Endothelial cell (in vitro differentiated cells): ENCODE results near the gene CPZ. TPM values are rescaled to one million over a fixed set of nuclear protein-coding genes. Genes with fewer than 3 reads are reported as not detected.

Source experiments
- DNase-seq: peaks from one replicate; pipeline ENCODE4 v3.0.0; 2021; ENCODE audit warnings: low spot score
- H3K27ac Mint-ChIP-seq: one replicate; pipeline ENCODE4 v1.8.0; 2021; ENCODE audit warnings: mixed read lengths, inconsistent platforms; ENCODE audit not compliant: unreplicated experiment
- H3K27me3 Mint-ChIP-seq: one replicate; pipeline ENCODE4 v1.8.0; 2021; ENCODE audit warnings: mild to moderate bottlenecking, moderate library complexity, mixed read lengths, inconsistent platforms; ENCODE audit not compliant: unreplicated experiment
- H3K36me3 Mint-ChIP-seq: one replicate; pipeline ENCODE4 v1.8.0; 2021; ENCODE audit warnings: mild to moderate bottlenecking, low read depth, mixed read lengths, inconsistent platforms; ENCODE audit not compliant: unreplicated experiment
- H3K4me1 Mint-ChIP-seq: one replicate; pipeline ENCODE4 v1.8.0; 2021; ENCODE audit warnings: mild to moderate bottlenecking, mixed read lengths, inconsistent platforms; ENCODE audit not compliant: unreplicated experiment
- H3K4me3 Mint-ChIP-seq: one replicate; pipeline ENCODE4 v1.8.0; 2021; ENCODE audit warnings: mild to moderate bottlenecking, mixed read lengths, inconsistent platforms; ENCODE audit not compliant: unreplicated experiment
- H3K9me3 Mint-ChIP-seq: one replicate; pipeline ENCODE4 v1.8.0; 2021; ENCODE audit warnings: mixed read lengths, inconsistent platforms; ENCODE audit not compliant: unreplicated experiment
- CTCF ChIP-seq: fragments of 200-600 bp; sonication (generic); IDR thresholded peaks from one replicate; pipeline ENCODE4 v1.5.0; 2021; ENCODE audit warnings: antibody characterized with exemption; ENCODE audit not compliant: unreplicated experiment
- total RNA-seq: library from RNA; stranded (reverse); fragmentation: NEBNext Ultra II Directional; extraction: Animal tissue kit (Norgen Biotek cat#: 25700); gene quantifications from one replicate; pipeline ENCODE4 v1.2.1, GENCODE V29; 2021; ENCODE audit not compliant: unreplicated experiment

The CPZ gene
- total RNA-seq, 1 donor from 2014 or later, result 0.90 TPM

- TF ChIP-seq CTCF, result no peak
- Mint-ChIP-seq H3K4me1 (peaks cover 7% of the 10 kb centered on the region), H3K9me3 (no peaks in the 10 kb centered on the region), H3K36me3 (peaks cover 3% of the 10 kb centered on the region), H3K27me3 (peaks cover 10% of the 10 kb centered on the region), H3K4me3 (no peak overlapping the region), H3K27ac (no peak overlapping the region)
- DNase-seq, result no peak
Measured at GRCh38 chr4:8610858-8611616, 18.5 kb downstream of the CPZ start.

GRCh38 chr4:8612646-8613045 is 20.1 kb downstream of the CPZ start:
- no peak for TF ChIP-seq CTCF
- Mint-ChIP-seq H3K27ac (no peak overlapping the region), H3K4me3 (no peak overlapping the region), H3K9me3 (no peaks in the 10 kb centered on the region), H3K27me3 (peaks cover 13% of the 10 kb centered on the region), H3K36me3 (peaks cover 3% of the 10 kb centered on the region), H3K4me1 (peaks cover 7% of the 10 kb centered on the region)
- no peak for DNase-seq

- H3K36me3 Mint-ChIP-seq, result peaks cover 3% of the 10 kb centered on the region
- no peak for TF ChIP-seq CTCF
- no peak overlapping the region for H3K27ac Mint-ChIP-seq
Measured at GRCh38 chr4:8613421-8614364, 21.1 kb downstream of the CPZ start.

GRCh38 chr4:8614365-8615193 is 22.0 kb downstream of the CPZ start:
- Mint-ChIP-seq H3K36me3 (no peaks in the 10 kb centered on the region), H3K27me3 (peaks cover 9% of the 10 kb centered on the region), H3K9me3 (no peaks in the 10 kb centered on the region), H3K27ac (no peak overlapping the region), H3K4me3 (no peak overlapping the region), H3K4me1 (peaks cover 7% of the 10 kb centered on the region)
- DNase-seq, result no peak
- no peak for TF ChIP-seq CTCF

More at GRCh38 chr4:8613421-8614364, 21.1 kb downstream of the CPZ start:
- Mint-ChIP-seq H3K9me3 (no peaks in the 10 kb centered on the region), H3K4me3 (no peak overlapping the region), H3K27me3 (peaks cover 13% of the 10 kb centered on the region), H3K4me1 (peaks cover 7% of the 10 kb centered on the region)
- DNase-seq, result no peak
